Osteoblast (primary cell): ENCODE results near the gene TERB1. TPM values are rescaled to one million over a fixed set of nuclear protein-coding genes. Genes with fewer than 3 reads are reported as not detected.

Experiments
- DNase-seq: peaks from one replicate; pipeline ENCODE4 v3.0.0; 2011; ENCODE audit warnings: low spot score, mixed read lengths; ENCODE audit not compliant: insufficient read length; ENCODE audit errors: missing footprints
- H2AFZ ChIP-seq: 2 replicates; pipeline ENCODE4 v1.6.0; 2011; ENCODE audit warnings: mild to moderate bottlenecking, low read length
- H3K27ac ChIP-seq: 2 replicates; pipeline ENCODE4 v1.5.1; 2011; ENCODE audit warnings: mild to moderate bottlenecking, low read depth, low read length, moderate library complexity
- H3K27me3 ChIP-seq: 2 replicates; pipeline ENCODE4 v1.6.0; 2012; ENCODE audit warnings: mild to moderate bottlenecking, control low read depth, inconsistent platforms, low read length, moderate library complexity; ENCODE audit not compliant: insufficient read depth
- H3K36me3 ChIP-seq: 2 replicates; pipeline ENCODE4 v1.5.1; 2011; ENCODE audit warnings: mild to moderate bottlenecking, low read length, control low read depth, moderate library complexity; ENCODE audit not compliant: insufficient read depth
- H3K4me1 ChIP-seq: 2 replicates; pipeline ENCODE4 v1.5.1; 2011; ENCODE audit warnings: mild to moderate bottlenecking, low read length, control low read depth, moderate library complexity; ENCODE audit not compliant: insufficient read depth
- H3K4me2 ChIP-seq: 2 replicates; pipeline ENCODE4 v1.6.0; 2011; ENCODE audit warnings: mild to moderate bottlenecking, low read length; ENCODE audit not compliant: insufficient read depth
- H3K4me3 ChIP-seq: fragments of 200-600 bp; sonication (generic); 3 replicates; pipeline ENCODE4 v1.5.1; 2012; ENCODE audit warnings: mild to moderate bottlenecking, low read length, inconsistent platforms; ENCODE audit not compliant: insufficient read depth
- H3K79me2 ChIP-seq: 2 replicates; pipeline ENCODE4 v1.6.0; 2012; ENCODE audit warnings: mild to moderate bottlenecking, low read length, control low read depth, inconsistent platforms; ENCODE audit not compliant: insufficient read depth
- H3K9me3 ChIP-seq: 2 replicates; pipeline ENCODE4 v1.5.1; 2011; ENCODE audit warnings: low read depth, low read length, control low read depth
- H4K20me1 ChIP-seq: 2 replicates; pipeline ENCODE4 v1.6.0; 2012; ENCODE audit warnings: mild to moderate bottlenecking, low read length, control low read depth; ENCODE audit not compliant: insufficient read depth
- CTCF ChIP-seq: IDR thresholded peaks from 2 replicates; pipeline ENCODE4 v1.5.1; 2011; ENCODE audit warnings: mild to moderate bottlenecking, low read depth, low read length, moderate library complexity; ENCODE audit errors: extremely low read depth
- total RNA-seq: library from RNA; depleted of rRNA; stranded (reverse); fragments of >200 nt; gene quantifications from 2 replicates; pipeline ENCODE4 v1.2.3, GENCODE V29; 2012

TERB1 gene
- total RNA-seq, 1 donor: 0.36 TPM

GRCh38 chr16:66830422-66831404 is 29.3 kb upstream of the TERB1 start, which contains the start of gene NAE1:
TSS of gene NAE1 (minus strand) at chr16:66830976. CDS start at chr16:66830899, 77 bp downstream.
- H4K20me1 ChIP-seq: peaks cover 28% of the 10 kb centered on the region
- H3K27ac ChIP-seq: peak within 1 kb of the TSS; percentile 61

GRCh38 chr16:66824006-66824405 is 22.6 kb upstream of the TERB1 start:
- Histone ChIP-seq H3K79me2 (peaks cover 36% of the 10 kb centered on the region), H4K20me1 (peaks cover 22% of the 10 kb centered on the region)

More at GRCh38 chr16:66830422-66831404, 29.3 kb upstream of the TERB1 start, which contains the start of gene NAE1:
- Histone ChIP-seq H3K27me3 (no peaks in the 10 kb centered on the region), H3K79me2 (peaks cover 44% of the 10 kb centered on the region), H2AFZ (peak within 1 kb of the TSS; percentile 80), H3K4me2 (peak within 1 kb of the TSS; percentile 63), H3K9me3 (no peaks in the 10 kb centered on the region), H3K36me3 (peaks cover 19% of the 10 kb centered on the region), H3K4me1 (peaks cover 20% of the 10 kb centered on the region), H3K4me3 (peak within 1 kb of the TSS; percentile 84)
- peak; percentile 89 for TF ChIP-seq CTCF
- peak; percentile 98 for DNase-seq

GRCh38 chr16:66814734-66815133 is 13.3 kb upstream of the TERB1 start:
- Histone ChIP-seq H3K4me3 (no peak overlapping the region), H3K4me2 (no peak overlapping the region), H3K36me3 (peaks cover 55% of the 10 kb centered on the region), H2AFZ (no peak overlapping the region), H3K9me3 (no peaks in the 10 kb centered on the region), H3K79me2 (no peaks in the 10 kb centered on the region), H4K20me1 (no peaks in the 10 kb centered on the region), H3K4me1 (no peaks in the 10 kb centered on the region), H3K27ac (no peak overlapping the region), H3K27me3 (no peaks in the 10 kb centered on the region)
- DNase-seq: no peak
- TF ChIP-seq CTCF: no peak

More at GRCh38 chr16:66824006-66824405, 22.6 kb upstream of the TERB1 start:
- Histone ChIP-seq H3K4me3 (no peak overlapping the region), H3K4me2 (no peak overlapping the region), H3K27ac (no peak overlapping the region), H3K9me3 (no peaks in the 10 kb centered on the region), H3K4me1 (no peaks in the 10 kb centered on the region), H3K27me3 (no peaks in the 10 kb centered on the region), H2AFZ (no peak overlapping the region), H3K36me3 (peaks cover 48% of the 10 kb centered on the region)
- DNase-seq: no peak
- no peak for TF ChIP-seq CTCF

- Histone ChIP-seq H3K4me2 (no peak overlapping the region), H3K4me3 (no peak overlapping the region), H3K9me3 (no peaks in the 10 kb centered on the region), H3K27me3 (no peaks in the 10 kb centered on the region), H2AFZ (no peak overlapping the region), H4K20me1 (no peaks in the 10 kb centered on the region), H3K36me3 (peaks cover 47% of the 10 kb centered on the region), H3K4me1 (no peaks in the 10 kb centered on the region), H3K79me2 (no peaks in the 10 kb centered on the region), H3K27ac (no peak overlapping the region)
- no peak for TF ChIP-seq CTCF
- DNase-seq: no peak
Measured at GRCh38 chr16:66811043-66811442, 9.7 kb upstream of the TERB1 start.
